ENCODE measurements around the gene HHAT. TPM values are rescaled to one million over a fixed set of nuclear protein-coding genes. Genes with fewer than 3 reads are reported as not detected.

Gene HHAT
- total and polyA plus RNA-seq, 2 donors (not counting 3 experiments of a cell fraction or from before 2014, with no cell fraction given): 2.4 to 4.3 TPM

GRCh38 chr1:210360852-210361477 is 32.3 kb downstream of the HHAT start:
- H3K9ac ChIP-seq (replicated peaks; ENCODE audit: extremely low read depth, insufficient read depth, low read length): no peak overlapping the region
- FAIRE-seq: peak; percentile 67
- dilution Hi-C loops (cut with MboI; ENCODE audit: extremely low pct_ligation_motif_present, low sequenced_read_pairs): loop anchor here (25.0 kb wide), 1 partner anchor 524 kb away; the partner anchor contains the start of gene UTP25
- H3K9me3 ChIP-seq (replicated peaks; ENCODE audit: control insufficient read depth, insufficient read depth, low read length): no peaks in the 10 kb centered on the region
- H3K9me1 ChIP-seq (replicated peaks; ENCODE audit: control insufficient read depth, extremely low read depth, insufficient read depth, low read length): no peaks in the 10 kb centered on the region
- no peaks in the 10 kb centered on the region for H3K79me2 ChIP-seq (ENCODE audit: control insufficient read depth, insufficient read depth, low read length)
- peak; percentile 49 for DNase-seq (ENCODE audit: low read depth, low spot score)
- POLR2A ChIA-PET: no interaction called here
- H3K27me3 ChIP-seq (ENCODE audit: control insufficient read depth in 2 of 2, insufficient read depth in 2 of 2, low read length in 2 of 2): no peaks in the 10 kb centered on the region
- H3K4me3 ChIP-seq (replicated peaks in 1 of 3; ENCODE audit: insufficient read depth in 1 of 3, low read depth in 1 of 3, low read length in 3 of 3): no peak overlapping the region
- H3K4me2 ChIP-seq (ENCODE audit: insufficient read depth, low read length): no peak overlapping the region
- intact Hi-C loops (cut with micrococcal nuclease): loop anchor here (1.0 to 2.0 kb wide), 2 partner anchors 14 to 39 kb away; no protein-coding TSS in a partner anchor
- no peaks in the 10 kb centered on the region for H4K20me1 ChIP-seq (replicated peaks; ENCODE audit: control insufficient read depth, extremely low read depth, insufficient read depth, low read length)
- CTCF ChIA-PET: interaction anchor here (0.6 to 2.3 kb wide), 27 partner anchors 8 to 1728 kb away, joined by 3 to 32 read pairs (median 4); partner anchors contain the start of gene HHAT
- no peak overlapping the region for H2AFZ ChIP-seq (ENCODE audit: low read depth, low read length)
- no peaks in the 10 kb centered on the region for H3K4me1 ChIP-seq (ENCODE audit: control insufficient read depth, extremely low read depth, insufficient read depth, low read length)
- H3K27ac ChIP-seq (ENCODE audit: insufficient read depth, low read depth, low read length): no peak overlapping the region
- TF ChIP-seq MAX (IDR thresholded peaks at IDR 0.05; ENCODE audit: insufficient read depth, insufficient read length): no peak
- TF ChIP-seq EZH2 (IDR thresholded peaks at IDR 0.05; ENCODE audit: borderline replicate concordance, low read depth, low read length, severe bottlenecking): no peak
- TF ChIP-seq POLR2AphosphoS5 (IDR thresholded peaks at IDR 0.05; ENCODE audit: insufficient read depth, low read depth, low read length): no peak
- TF ChIP-seq JUN (IDR thresholded peaks at IDR 0.05; ENCODE audit: borderline replicate concordance, insufficient read depth, insufficient read length, low read depth): no peak
- TF ChIP-seq, protein P1, sequence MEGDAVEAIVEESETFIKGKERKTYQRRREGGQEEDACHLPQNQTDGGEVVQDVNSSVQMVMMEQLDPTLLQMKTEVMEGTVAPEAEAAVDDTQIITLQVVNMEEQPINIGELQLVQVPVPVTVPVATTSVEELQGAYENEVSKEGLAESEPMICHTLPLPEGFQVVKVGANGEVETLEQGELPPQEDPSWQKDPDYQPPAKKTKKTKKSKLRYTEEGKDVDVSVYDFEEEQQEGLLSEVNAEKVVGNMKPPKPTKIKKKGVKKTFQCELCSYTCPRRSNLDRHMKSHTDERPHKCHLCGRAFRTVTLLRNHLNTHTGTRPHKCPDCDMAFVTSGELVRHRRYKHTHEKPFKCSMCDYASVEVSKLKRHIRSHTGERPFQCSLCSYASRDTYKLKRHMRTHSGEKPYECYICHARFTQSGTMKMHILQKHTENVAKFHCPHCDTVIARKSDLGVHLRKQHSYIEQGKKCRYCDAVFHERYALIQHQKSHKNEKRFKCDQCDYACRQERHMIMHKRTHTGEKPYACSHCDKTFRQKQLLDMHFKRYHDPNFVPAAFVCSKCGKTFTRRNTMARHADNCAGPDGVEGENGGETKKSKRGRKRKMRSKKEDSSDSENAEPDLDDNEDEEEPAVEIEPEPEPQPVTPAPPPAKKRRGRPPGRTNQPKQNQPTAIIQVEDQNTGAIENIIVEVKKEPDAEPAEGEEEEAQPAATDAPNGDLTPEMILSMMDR (IDR thresholded peaks at IDR 0.05; ENCODE audit: extremely low read depth in 1 of 2, insufficient read depth in 1 of 2, low read depth in 1 of 2, low read length in 2 of 2): peak; percentile 27 to 63
- H3K36me3 ChIP-seq (ENCODE audit: control insufficient read depth in 2 of 2, extremely low read depth in 1 of 2, insufficient read depth in 2 of 2, low read length in 2 of 2): no peaks in the 10 kb centered on the region
- no TSS peak for BruUV-seq (replicated peaks)
